H1 (cell line): ENCODE results near the gene DTNB. TPM values are rescaled to one million over a fixed set of nuclear protein-coding genes. Genes with fewer than 3 reads are reported as not detected.

Experiments used
- BACH1 ChIP-seq: IDR thresholded peaks from 2 replicates; pipeline ENCODE4 v1.6.1; 2012; ENCODE audit warnings: low read length, improper control_type of control experiment
- RXRA ChIP-seq: IDR thresholded peaks from 2 replicates; pipeline ENCODE4 v1.6.1; 2011; ENCODE audit warnings: low read depth, mild to moderate bottlenecking, low read length, moderate library complexity; ENCODE audit not compliant: insufficient read depth
- polyA plus RNA-seq, 7 experiments: library from polyadenylated mRNA; depleted of rRNA in 3 of 7; stranded (reverse) in 5 of 7; unstranded in 2 of 7; fragments of >200 nt in 5 of 7; fragments of 200-250 nt in 2 of 7; gene quantifications; 1 replicate in 5 of 7; 2 replicates in 1 of 7; 4 replicates in 1 of 7; pipeline versions ENCODE4 v1.2.1 to v1.2.3, GENCODE V29; 2011 to 2013; ENCODE audit warnings: missing spikeins in 2 of 7, mixed read lengths in 2 of 7
- total RNA-seq: library from RNA; stranded (reverse); fragmentation: NEBNext Ultra II Directional; extraction: Animal tissue kit (Norgen Biotek cat#: 25700); gene quantifications from 2 replicates; pipeline ENCODE4 v1.2.1, GENCODE V29; 2021

DTNB gene
- total and polyA plus RNA-seq, 2 of the 8 experiments (the other 6 are each of a cell fraction or from before 2014, with no cell fraction given): 39.6 to 49.5 TPM

DNA sequence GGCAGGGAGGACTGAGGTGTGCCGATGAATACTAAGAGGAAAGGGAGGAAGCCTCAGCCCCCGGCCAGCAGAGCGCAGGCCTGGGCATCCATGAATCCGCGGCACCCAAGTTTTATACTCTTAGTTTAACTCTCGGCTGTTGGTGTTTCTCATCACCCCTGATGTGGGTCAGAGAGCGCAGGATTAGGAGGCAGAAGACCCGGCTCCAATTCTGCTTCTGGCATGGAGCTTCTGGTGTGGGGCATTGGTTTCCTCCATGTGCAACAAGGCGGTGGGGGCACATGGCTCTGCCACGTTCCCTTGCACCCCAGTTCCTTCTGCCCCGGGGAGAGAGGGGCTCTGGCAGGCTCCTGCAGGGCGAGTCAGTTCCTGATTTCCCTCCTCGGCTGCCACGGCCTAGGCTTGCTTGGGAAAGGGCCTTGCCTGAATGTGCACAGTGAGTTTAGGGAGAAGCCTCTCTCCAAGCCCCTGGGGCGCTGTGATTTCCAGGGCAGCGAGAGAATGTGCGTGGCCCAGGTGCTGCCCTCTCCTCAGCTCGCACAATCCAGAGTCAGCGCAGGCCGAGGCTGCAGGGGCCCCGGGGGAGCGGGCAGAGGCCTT is 295.5 kb downstream of the DTNB start (continued):
- TF ChIP-seq RXRA (no peak), BACH1 (no peak)
